GM13976 (cell line): Measurements from ENCODE around the gene AGAP3.
A peak's percentile ranks its signal among the peaks of the same experiment; 100 is the strongest.

Experiments
- DNase-seq: peaks from one replicate; pipeline ENCODE4 v3.0.0; 2012; ENCODE audit warnings: low spot score
- CTCF ChIP-seq: IDR thresholded peaks from 2 replicates; pipeline ENCODE4 v1.5.1; 2012; ENCODE audit warnings: borderline replicate concordance, mild to moderate bottlenecking; ENCODE audit not compliant: insufficient read depth; ENCODE audit errors: extremely low read depth, missing control alignments, control extremely low read depth
- in situ Hi-C: fragments of 300-500 bp; cut with MboI; formaldehyde crosslinking; loops from one replicate; pipeline ENCODE4 v1.12.0; 2022; ENCODE audit warnings: low sequenced_read_pairs, mixed read lengths, inconsistent platforms; ENCODE audit not compliant: unreplicated experiment

AGAP3 gene

GRCh38 chr7:151120896-151121295 lies 34.6 kb downstream of the AGAP3 start:
- TF ChIP-seq CTCF = no peak
- in situ Hi-C loops = no loop called here
- no peak for DNase-seq

- in situ Hi-C loops = no loop called here
- TF ChIP-seq CTCF = no peak
- no peak for DNase-seq
These were observed 35.3 kb downstream of the AGAP3 start for GRCh38 chr7:151121380-151122170.

- no peak for TF ChIP-seq CTCF
- DNase-seq = no peak
- in situ Hi-C loops = no loop called here
These were observed 36.0 kb downstream of the AGAP3 start for GRCh38 chr7:151122276-151122675.

GRCh38 chr7:151122796-151123157 lies 36.5 kb downstream of the AGAP3 start:
- no peak for DNase-seq
- in situ Hi-C loops = no loop called here
- no peak for TF ChIP-seq CTCF

- no peak for DNase-seq
- no peak for TF ChIP-seq CTCF
- in situ Hi-C loops = no loop called here
These were observed 37.0 kb downstream of the AGAP3 start for GRCh38 chr7:151123158-151123821.

GRCh38 chr7:151123822-151124464 lies 37.7 kb downstream of the AGAP3 start:
- in situ Hi-C loops = no loop called here
- TF ChIP-seq CTCF = peak; percentile 98
- DNase-seq = peak; percentile 97
